Kidney (tissue), 14 donors: ENCODE measurements around the gene TNS3. TPM values are rescaled to one million over a fixed set of nuclear protein-coding genes. Genes with fewer than 3 reads are reported as not detected.

Experiments
- DNase-seq, 5 donors: peaks; one replicate each; pipeline ENCODE4 v3.0.0-alpha.2; 2013 to 2020
- FAIRE-seq: peaks from 2 replicates; lab custom pipeline; 2012; peaks lifted over from hg19 to GRCh38; lab: Jason Lieb, UNC
- H3K27ac ChIP-seq, 2 donors: one replicate each; pipeline ENCODE4 v1.7.0; 2013; ENCODE audit warnings: low read depth in 2 of 2, low read length in 2 of 2, inconsistent platforms in 1 of 2
- H3K27me3 ChIP-seq: one replicate; pipeline ENCODE4 v1.7.1; 2013; ENCODE audit warnings: low read length, inconsistent platforms; ENCODE audit not compliant: control insufficient read depth, insufficient read depth
- H3K36me3 ChIP-seq, 3 donors: one replicate each; pipeline versions ENCODE4 v1.7.0 to v1.7.1; 2013; ENCODE audit warnings: low read length in 3 of 3, control low read depth in 1 of 3, inconsistent platforms in 1 of 3; ENCODE audit not compliant: insufficient read depth in 3 of 3, control insufficient read depth in 2 of 3
- H3K4me1 ChIP-seq, 3 donors: one replicate each; pipeline versions ENCODE4 v1.7.0 to v1.7.1; 2013; ENCODE audit warnings: low read length in 3 of 3, inconsistent platforms in 1 of 3, low read depth in 1 of 3; ENCODE audit not compliant: control insufficient read depth in 2 of 3, insufficient read depth in 2 of 3
- H3K4me3 ChIP-seq, 3 donors: one replicate each; pipeline versions ENCODE4 v1.7.0 to v1.8.1; 2013; ENCODE audit warnings: low read length in 3 of 3, control low read depth in 1 of 3, inconsistent platforms in 1 of 3
- H3K9ac ChIP-seq, 3 donors: one replicate each; pipeline versions ENCODE4 v1.7.0 to v1.7.1; 2013; ENCODE audit warnings: low read length in 3 of 3, control low read depth in 1 of 3, inconsistent platforms in 1 of 3
- H3K9me3 ChIP-seq, 3 donors: one replicate each; pipeline versions ENCODE4 v1.7.0 to v1.7.1; 2013; ENCODE audit warnings: low read length in 3 of 3, control low read depth in 1 of 3, inconsistent platforms in 1 of 3; ENCODE audit not compliant: control insufficient read depth in 2 of 3, insufficient read depth in 1 of 3
- intact Hi-C: fragments of 100-400 bp; cut with DNase I; formaldehyde crosslinking; loops from one replicate; pipeline ENCODE4 v1.11.1; 2022
- polyA plus RNA-seq: library from polyadenylated mRNA; stranded (reverse); fragments of 350-450 nt; fragmentation: Illumina TruSeq; extraction: RNeasy Lipid Tissue Mini Kit (QIAGEN cat#74804); gene quantifications from one replicate; pipeline ENCODE4 v1.2.3, GENCODE V29; 2014; ENCODE audit warnings: low read depth, low replicate concordance; ENCODE audit not compliant: insufficient read depth
- total RNA-seq: library from RNA; stranded (reverse); fragmentation: NEBNext Ultra II Directional; extraction: Animal tissue kit (Norgen Biotek cat#: 25700); gene quantifications from one replicate; pipeline ENCODE4 v1.2.1, GENCODE V29; 2021
- TF ChIP-seq, protein P1 (sequence below): IDR thresholded peaks from 3 replicates; pipeline ENCODE4 v1.5.1; 2012; ENCODE audit warnings: mild to moderate bottlenecking, moderate library complexity, borderline replicate concordance; ENCODE audit not compliant: insufficient read depth; ENCODE audit errors: extremely low read depth
- donor health status: control.
- donor health status: control.
- donor health status: control.
- donor health status: control.
- donor health status: control.
- donor health status: DM: yes; HTN: yes; CAD: no.
- donor health status: Normal renal cell carcinoma (clear cell type).

TNS3 gene
- total and polyA plus RNA-seq, 2 donors from 2014 or later, result 38.4 to 198 TPM

DNA sequence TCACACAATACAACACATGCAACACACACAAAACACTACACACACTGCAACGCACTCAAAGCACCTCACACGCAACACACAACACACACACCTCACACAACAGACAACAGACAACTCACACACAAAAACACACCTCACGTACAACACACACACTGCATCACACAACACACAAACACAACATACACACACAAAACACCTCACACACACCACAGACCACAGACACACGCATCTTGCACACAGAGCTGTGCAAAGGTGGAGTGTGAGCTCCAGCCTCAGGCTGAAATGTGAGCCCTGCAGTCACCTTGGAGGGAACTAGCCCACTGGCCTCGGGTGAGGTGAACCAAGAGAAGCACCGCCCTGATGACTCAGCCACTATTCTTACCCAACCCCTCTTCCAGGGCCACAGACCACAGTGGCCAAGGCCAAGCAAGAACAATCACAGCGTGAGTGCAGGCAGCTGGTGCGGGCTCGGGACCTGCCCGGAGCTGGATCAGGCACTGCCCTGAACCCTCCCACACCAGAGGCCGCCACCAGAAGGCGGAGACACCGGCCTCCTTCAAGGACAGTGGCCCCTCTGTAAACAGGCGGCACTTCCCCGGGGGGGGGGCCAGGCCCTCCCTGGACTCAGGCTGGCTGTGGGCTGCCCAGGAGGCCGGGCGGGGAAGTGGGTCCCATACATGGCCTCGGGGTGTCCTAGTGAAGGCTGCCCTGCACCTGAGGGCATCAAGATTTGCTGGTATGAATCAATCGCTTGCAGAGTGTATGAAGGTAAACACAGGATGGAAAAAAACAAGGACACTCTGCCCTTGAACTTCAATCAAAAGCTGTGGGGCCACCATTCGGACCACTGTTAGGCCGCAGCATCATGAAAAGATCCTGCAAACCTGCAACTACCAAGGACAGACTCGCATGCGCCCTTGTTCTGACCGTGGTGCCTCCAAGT is 106.7 kb downstream of the TNS3 start:
- Histone ChIP-seq H3K4me3 (no peak overlapping the region), H3K36me3 (no peaks in the 10 kb centered on the region), H3K9ac (peak overlapping the region in 2 of 3 donors; percentile 3 to 29), H3K9me3 (peaks cover 0 to 1% (median 0%) of the 10 kb centered on the region in 3 donors), H3K27me3 (no peaks in the 10 kb centered on the region), H3K27ac (peak overlapping the region; percentile 58 to 78), H3K4me1 (peaks cover 6 to 75% (median 53%) of the 10 kb centered on the region in 3 donors)
- intact Hi-C loops, result no loop called here
- FAIRE-seq (no peak), DNase-seq (peak; percentile 84 to 97 (median 90))
- TF ChIP-seq, protein P1, sequence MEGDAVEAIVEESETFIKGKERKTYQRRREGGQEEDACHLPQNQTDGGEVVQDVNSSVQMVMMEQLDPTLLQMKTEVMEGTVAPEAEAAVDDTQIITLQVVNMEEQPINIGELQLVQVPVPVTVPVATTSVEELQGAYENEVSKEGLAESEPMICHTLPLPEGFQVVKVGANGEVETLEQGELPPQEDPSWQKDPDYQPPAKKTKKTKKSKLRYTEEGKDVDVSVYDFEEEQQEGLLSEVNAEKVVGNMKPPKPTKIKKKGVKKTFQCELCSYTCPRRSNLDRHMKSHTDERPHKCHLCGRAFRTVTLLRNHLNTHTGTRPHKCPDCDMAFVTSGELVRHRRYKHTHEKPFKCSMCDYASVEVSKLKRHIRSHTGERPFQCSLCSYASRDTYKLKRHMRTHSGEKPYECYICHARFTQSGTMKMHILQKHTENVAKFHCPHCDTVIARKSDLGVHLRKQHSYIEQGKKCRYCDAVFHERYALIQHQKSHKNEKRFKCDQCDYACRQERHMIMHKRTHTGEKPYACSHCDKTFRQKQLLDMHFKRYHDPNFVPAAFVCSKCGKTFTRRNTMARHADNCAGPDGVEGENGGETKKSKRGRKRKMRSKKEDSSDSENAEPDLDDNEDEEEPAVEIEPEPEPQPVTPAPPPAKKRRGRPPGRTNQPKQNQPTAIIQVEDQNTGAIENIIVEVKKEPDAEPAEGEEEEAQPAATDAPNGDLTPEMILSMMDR, result peak; percentile 16

DNA sequence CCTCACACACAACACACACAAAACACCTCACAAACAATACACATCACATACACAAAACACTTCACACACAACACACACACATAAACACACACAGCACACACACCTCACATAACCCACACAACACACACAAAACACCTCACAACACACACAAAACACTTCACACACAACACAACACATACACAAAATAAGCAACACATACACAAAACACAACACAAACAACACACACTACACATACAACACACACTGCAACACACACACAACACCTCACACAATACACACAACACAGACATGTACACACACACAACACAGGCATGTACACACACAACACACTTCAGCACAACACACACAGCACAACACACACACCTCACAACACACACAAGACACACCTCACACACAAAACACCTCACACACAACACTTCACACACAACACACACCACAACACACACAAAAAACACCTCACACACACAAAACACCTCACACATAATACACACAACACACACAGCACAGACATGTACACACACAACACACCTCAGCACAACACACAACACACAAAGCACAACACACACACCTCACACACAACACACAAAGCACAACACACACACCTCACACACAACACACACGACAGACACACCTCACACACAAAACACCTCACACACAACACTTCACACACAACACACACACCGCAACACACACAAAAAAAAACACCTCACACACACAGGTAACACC is 107.5 kb downstream of the TNS3 start:
- no peaks in the 10 kb centered on the region for H3K36me3 ChIP-seq
- H3K27me3 ChIP-seq, result no peaks in the 10 kb centered on the region
- H3K9ac ChIP-seq, result peak overlapping the region in 2 of 3 donors; percentile 3 to 29
- H3K27ac ChIP-seq, result peak overlapping the region; percentile 58 to 78
- H3K4me1 ChIP-seq, result peaks cover 6 to 71% (median 53%) of the 10 kb centered on the region in 3 donors
- H3K9me3 ChIP-seq, result peaks cover 0 to 1% (median 0%) of the 10 kb centered on the region in 3 donors
- DNase-seq (no peak), FAIRE-seq (no peak)
- H3K4me3 ChIP-seq, result no peak overlapping the region
- intact Hi-C loops, result no loop called here
- TF ChIP-seq, protein P1, result no peak

DNA sequence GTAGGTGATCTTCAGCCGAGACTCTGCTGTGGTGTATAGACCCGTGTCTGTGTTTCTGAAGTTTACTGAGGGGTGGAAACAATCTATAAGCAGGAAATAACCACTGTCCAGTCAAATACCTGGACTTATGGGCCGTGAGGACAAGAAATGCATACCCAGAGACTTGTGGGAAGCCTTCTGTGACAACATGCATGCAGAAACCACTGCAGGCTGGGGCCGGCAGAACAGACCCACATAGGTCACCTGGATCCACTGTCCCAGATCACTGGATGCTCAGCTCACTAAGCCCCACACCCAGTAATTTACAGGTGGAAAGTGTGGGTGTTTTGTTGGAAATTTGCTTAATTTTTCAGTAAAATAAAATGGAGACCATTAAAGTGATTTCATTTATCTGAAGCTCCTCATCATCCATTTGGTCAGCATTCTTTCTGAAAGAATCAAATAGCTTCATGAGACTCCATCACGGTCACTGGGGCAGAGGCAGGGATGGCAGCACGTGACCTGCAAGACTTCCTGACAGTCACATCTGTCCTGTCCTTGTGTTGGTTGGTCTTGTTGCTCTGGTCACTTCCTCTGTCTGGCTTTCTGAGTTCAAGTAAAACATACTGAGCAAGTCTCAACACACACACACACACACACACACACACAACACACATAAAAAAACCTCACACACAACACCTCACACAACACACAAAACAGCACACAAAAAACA is 108.3 kb downstream of the TNS3 start:
- Histone ChIP-seq H3K4me3 (no peak overlapping the region), H3K36me3 (no peaks in the 10 kb centered on the region), H3K9ac (no peak overlapping the region), H3K27me3 (no peaks in the 10 kb centered on the region), H3K4me1 (peaks cover 6 to 66% (median 49%) of the 10 kb centered on the region in 3 donors), H3K9me3 (peaks cover 0 to 1% (median 0%) of the 10 kb centered on the region in 3 donors), H3K27ac (peak overlapping the region; percentile 58 to 94)
- no peak for DNase-seq
- no peak for FAIRE-seq
- intact Hi-C loops, result no loop called here
- TF ChIP-seq, protein P1, result no peak
